ENCODE results near the gene HTR2B.
"Not testable (repeated sequence)": the region's sequence is repeated elsewhere in the genome, so short reads cannot be mapped to it uniquely, and the experiment has no call there.

Gene HTR2B

GRCh38 chr2:231152800-231153557, 28.1 kb upstream of the HTR2B start:
- CTCF ChIA-PET = no interaction called here
- no peak for DNase-seq
- Mint-ChIP-seq H3K4me3 (no peak overlapping the region), H3K36me3 (peaks cover 28% of the 10 kb centered on the region), H3K9me3 (no peaks in the 10 kb centered on the region), H3K27ac (no peak overlapping the region), H3K27me3 (no peaks in the 10 kb centered on the region), H3K4me1 (no peaks in the 10 kb centered on the region)

DNA sequence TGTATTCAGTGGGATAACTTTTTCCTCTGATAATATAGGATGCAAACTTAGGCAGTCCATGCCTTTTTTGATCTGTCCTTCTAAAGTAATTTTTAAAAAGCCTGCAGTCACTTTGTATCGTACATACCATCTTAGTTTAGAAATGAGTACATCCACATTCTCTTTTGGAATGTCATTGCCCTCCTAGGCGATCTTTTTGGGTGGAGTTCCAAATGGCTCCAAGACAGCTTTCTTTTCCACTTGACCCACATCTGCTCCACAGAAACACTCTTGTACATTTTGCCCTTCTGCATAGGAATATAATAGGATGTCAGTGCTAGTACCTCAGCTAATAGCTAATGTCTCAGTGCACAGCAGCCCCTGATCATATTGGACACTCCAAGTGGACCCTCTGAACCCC, 21.8 kb upstream of the HTR2B start:
- Mint-ChIP-seq H3K9me3 (no peaks in the 10 kb centered on the region), H3K4me1 (no peaks in the 10 kb centered on the region), H3K27ac (no peak overlapping the region), H3K36me3 (peaks cover 28% of the 10 kb centered on the region), H3K4me3 (no peak overlapping the region), H3K27me3 (no peaks in the 10 kb centered on the region)
- CTCF ChIA-PET = no interaction called here
- no peak for DNase-seq

- no peak for DNase-seq
- CTCF ChIA-PET = no interaction called here
- peaks cover 26% of the 10 kb centered on the region for H3K36me3 Mint-ChIP-seq
- no peaks in the 10 kb centered on the region for H3K4me1 Mint-ChIP-seq
- H3K27ac Mint-ChIP-seq = no peak overlapping the region
- H3K4me3 Mint-ChIP-seq = no peak overlapping the region
- H3K9me3 Mint-ChIP-seq = no peaks in the 10 kb centered on the region
- H3K27me3 Mint-ChIP-seq = no peaks in the 10 kb centered on the region
These were observed 20.1 kb upstream of the HTR2B start for GRCh38 chr2:231144896-231145295.

GRCh38 chr2:231140808-231141207, 16.0 kb upstream of the HTR2B start:
- H3K4me3 Mint-ChIP-seq, H3K4me1 Mint-ChIP-seq, H3K27ac Mint-ChIP-seq, H3K9me3 Mint-ChIP-seq, H3K27me3 Mint-ChIP-seq, CTCF ChIA-PET, DNase-seq: not testable (repeated sequence)
- peaks cover 10% of the 10 kb centered on the region for H3K36me3 Mint-ChIP-seq

GRCh38 chr2:231139796-231140195, 15.0 kb upstream of the HTR2B start:
- no peak overlapping the region for H3K4me3 Mint-ChIP-seq
- peaks cover 8% of the 10 kb centered on the region for H3K36me3 Mint-ChIP-seq
- no peak overlapping the region for H3K27ac Mint-ChIP-seq
- H3K27me3 Mint-ChIP-seq = no peaks in the 10 kb centered on the region
- CTCF ChIA-PET = no interaction called here
- no peak for DNase-seq
- no peaks in the 10 kb centered on the region for H3K9me3 Mint-ChIP-seq
- H3K4me1 Mint-ChIP-seq = no peaks in the 10 kb centered on the region

DNA sequence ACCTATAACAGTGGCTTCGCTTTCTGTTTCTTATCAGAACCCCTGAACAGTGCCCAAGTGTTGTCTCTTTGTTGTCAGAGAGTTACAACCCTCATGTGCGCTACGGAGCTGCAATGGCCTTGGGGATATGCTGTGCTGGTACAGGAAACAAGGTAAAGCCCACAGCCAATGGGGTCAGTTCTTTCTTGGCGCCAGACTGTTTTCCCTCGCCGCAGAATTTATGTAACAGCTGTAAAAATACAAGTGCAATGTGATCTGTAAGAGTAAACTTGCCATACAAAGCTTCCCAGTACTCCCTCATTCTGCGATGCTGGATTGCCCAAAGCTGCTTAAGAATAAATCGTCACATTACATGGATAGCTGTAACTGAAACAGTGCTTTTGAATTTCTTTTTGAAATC, 13.9 kb upstream of the HTR2B start:
- no peaks in the 10 kb centered on the region for H3K4me1 Mint-ChIP-seq
- H3K4me3 Mint-ChIP-seq = no peak overlapping the region
- H3K36me3 Mint-ChIP-seq = peaks cover 6% of the 10 kb centered on the region
- DNase-seq = no peak
- CTCF ChIA-PET = interaction anchor here (0.6 kb wide), 1 partner anchor 277 kb away, joined by 3 read pairs; no protein-coding TSS in a partner anchor
- no peaks in the 10 kb centered on the region for H3K27me3 Mint-ChIP-seq
- H3K9me3 Mint-ChIP-seq = no peaks in the 10 kb centered on the region
- no peak overlapping the region for H3K27ac Mint-ChIP-seq

- no peak for DNase-seq
- H3K27me3 Mint-ChIP-seq = no peaks in the 10 kb centered on the region
- H3K9me3 Mint-ChIP-seq = no peaks in the 10 kb centered on the region
- peaks cover 5% of the 10 kb centered on the region for H3K36me3 Mint-ChIP-seq
- H3K27ac Mint-ChIP-seq = no peak overlapping the region
- H3K4me3 Mint-ChIP-seq = no peak overlapping the region
- no peaks in the 10 kb centered on the region for H3K4me1 Mint-ChIP-seq
- CTCF ChIA-PET = no interaction called here
These were observed 10.2 kb upstream of the HTR2B start for GRCh38 chr2:231134910-231135655.

DNA sequence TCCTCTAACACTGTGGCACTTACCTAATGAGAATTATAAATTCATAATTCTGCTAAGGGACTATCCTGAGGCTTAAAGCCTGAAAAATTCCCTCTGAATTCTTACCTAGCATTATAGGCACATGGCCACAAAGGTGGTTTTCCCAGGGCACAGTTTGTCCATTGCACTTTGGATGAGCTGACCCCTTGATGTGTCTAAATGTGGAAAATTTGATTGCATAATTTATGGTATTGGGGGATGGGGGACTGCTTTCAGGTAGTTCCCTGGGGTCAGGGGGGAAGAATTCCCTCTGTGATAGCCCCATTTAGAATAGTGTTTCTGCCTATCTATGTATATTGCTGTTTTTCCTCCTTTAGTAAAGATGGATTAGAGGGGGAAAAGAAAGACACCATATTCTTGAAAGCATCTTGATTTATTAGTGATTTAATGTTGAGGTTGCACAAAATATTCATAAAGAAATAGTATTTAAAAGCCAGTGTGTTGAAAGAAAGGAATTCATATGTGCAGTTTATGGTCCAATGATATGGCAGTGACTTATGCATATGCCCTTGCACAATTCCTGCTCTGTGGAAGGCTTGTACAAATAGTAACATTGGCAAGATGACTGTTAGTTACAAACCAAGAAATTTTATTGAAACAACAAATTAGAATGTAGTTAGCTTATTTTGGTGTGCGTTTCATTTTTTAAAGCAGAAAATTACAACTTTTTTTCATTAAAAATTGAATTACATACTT, 8.7 kb upstream of the HTR2B start:
- H3K27ac Mint-ChIP-seq = no peak overlapping the region
- CTCF ChIA-PET = no interaction called here
- H3K36me3 Mint-ChIP-seq = peaks cover 3% of the 10 kb centered on the region
- no peak for DNase-seq
- H3K4me1 Mint-ChIP-seq = no peaks in the 10 kb centered on the region
- H3K27me3 Mint-ChIP-seq = no peaks in the 10 kb centered on the region
- H3K9me3 Mint-ChIP-seq = no peaks in the 10 kb centered on the region
- H3K4me3 Mint-ChIP-seq = no peak overlapping the region

DNA sequence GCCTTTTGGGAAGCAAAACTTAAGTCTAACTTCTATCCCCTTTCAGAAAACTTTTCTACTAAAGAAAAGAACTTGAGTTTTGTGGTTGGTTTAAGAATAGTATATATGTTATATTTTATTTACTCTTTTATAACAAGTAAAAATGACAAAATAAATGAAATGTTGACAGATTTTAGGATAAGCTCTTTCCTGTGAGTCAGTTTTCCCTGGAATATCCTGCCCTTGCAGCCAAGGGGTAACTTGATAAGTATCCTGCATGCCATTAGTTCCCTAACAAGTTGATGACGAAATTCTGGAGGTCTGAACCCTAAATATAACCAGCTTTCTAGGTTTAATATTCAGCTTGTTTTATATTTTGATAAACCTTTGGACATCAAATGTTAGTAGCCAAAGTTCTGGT, 7.3 kb upstream of the HTR2B start:
- no peak overlapping the region for H3K4me3 Mint-ChIP-seq
- no peaks in the 10 kb centered on the region for H3K27me3 Mint-ChIP-seq
- H3K4me1 Mint-ChIP-seq = no peaks in the 10 kb centered on the region
- CTCF ChIA-PET = no interaction called here
- no peaks in the 10 kb centered on the region for H3K9me3 Mint-ChIP-seq
- DNase-seq = no peak
- H3K27ac Mint-ChIP-seq = no peak overlapping the region
- H3K36me3 Mint-ChIP-seq = no peaks in the 10 kb centered on the region

- H3K27me3 Mint-ChIP-seq = no peaks in the 10 kb centered on the region
- DNase-seq = no peak
- H3K4me1 Mint-ChIP-seq = peaks cover under 1% of the 10 kb centered on the region
- H3K36me3 Mint-ChIP-seq = no peaks in the 10 kb centered on the region
- CTCF ChIA-PET = interaction anchor here (0.7 to 1.4 kb wide), 2 partner anchors 10 to 52 kb away, joined by 3 read pairs; no protein-coding TSS in a partner anchor
- no peak overlapping the region for H3K4me3 Mint-ChIP-seq
- H3K9me3 Mint-ChIP-seq = no peaks in the 10 kb centered on the region
- no peak overlapping the region for H3K27ac Mint-ChIP-seq
These were observed 5.7 kb upstream of the HTR2B start for GRCh38 chr2:231130336-231131056.

DNA sequence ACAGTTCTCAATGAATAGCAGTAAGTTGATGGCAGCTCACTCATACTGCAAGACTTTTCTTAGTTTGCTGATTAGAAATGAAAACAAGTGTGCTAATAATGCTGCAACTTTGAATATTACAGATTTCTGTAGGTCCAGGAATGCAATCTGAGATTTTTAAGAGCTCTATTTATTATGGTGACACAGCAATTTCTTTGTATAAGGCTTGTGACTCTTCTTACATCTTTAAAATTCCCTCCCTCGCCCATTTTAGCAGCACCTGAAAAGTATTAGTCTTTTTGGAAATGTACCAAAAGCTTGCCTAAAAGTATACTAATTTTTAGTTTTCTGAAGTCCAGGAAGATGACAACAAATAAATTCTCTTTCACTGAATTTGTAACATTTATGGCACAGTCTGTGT, 4.4 kb upstream of the HTR2B start:
- Mint-ChIP-seq H3K9me3 (no peaks in the 10 kb centered on the region), H3K4me1 (peaks cover 11% of the 10 kb centered on the region), H3K36me3 (no peaks in the 10 kb centered on the region), H3K27me3 (no peaks in the 10 kb centered on the region), H3K27ac (no peak overlapping the region), H3K4me3 (no peak overlapping the region)
- CTCF ChIA-PET = interaction anchor here (0.8 to 1.4 kb wide), 2 partner anchors 9 to 22 kb away, joined by 3 read pairs; no protein-coding TSS in a partner anchor
- DNase-seq = no peak

- Mint-ChIP-seq H3K27me3 (no peaks in the 10 kb centered on the region), H3K4me3 (no peak overlapping the region), H3K36me3 (no peaks in the 10 kb centered on the region), H3K4me1 (peaks cover 15% of the 10 kb centered on the region), H3K9me3 (no peaks in the 10 kb centered on the region), H3K27ac (no peak overlapping the region)
- CTCF ChIA-PET = interaction anchor here (1.0 to 1.2 kb wide), 3 partner anchors 17 to 99 kb away, joined by 3 to 4 read pairs (median 3); no protein-coding TSS in a partner anchor
- DNase-seq = no peak
These were observed 3.7 kb upstream of the HTR2B start for GRCh38 chr2:231128541-231128940.

DNA sequence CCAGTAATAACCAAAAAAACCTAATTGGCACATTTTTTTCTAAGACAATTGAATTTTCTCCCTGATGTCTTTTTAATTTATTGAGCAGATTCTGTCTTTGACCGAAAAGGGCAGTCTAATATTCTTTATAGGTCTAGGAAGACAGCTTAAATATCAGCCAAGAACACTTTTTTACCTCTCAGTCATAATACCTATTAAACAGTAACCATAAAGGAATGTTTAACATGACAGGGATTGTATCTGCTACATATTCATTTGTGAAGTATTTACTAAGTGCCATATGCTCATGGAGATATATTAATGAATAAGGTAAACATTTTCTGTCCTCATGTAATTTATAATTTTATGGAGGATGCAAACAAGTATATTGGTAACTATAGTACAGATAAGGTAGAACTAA, 3.1 kb upstream of the HTR2B start:
- Mint-ChIP-seq H3K4me3 (no peak overlapping the region), H3K27ac (no peak overlapping the region)

DNA sequence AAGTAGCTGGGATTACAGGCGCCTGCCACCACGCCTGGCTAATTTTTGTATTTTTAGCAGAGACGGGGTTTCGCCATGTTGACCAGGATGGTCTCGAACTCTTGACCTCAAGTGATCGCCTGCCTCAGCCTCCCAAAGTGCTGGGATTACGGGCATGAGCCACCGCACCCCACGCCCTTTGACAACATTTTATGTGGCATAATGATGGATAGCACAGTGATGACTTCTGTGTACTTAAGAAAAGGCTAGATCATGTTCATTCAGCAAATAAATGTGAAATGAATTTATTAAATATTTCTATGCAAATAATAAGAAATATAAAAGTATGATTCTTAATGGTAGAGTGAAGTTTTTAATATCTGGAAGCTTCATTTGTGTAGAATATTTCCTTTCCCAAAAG, 2.6 kb upstream of the HTR2B start:
- H3K27me3 Mint-ChIP-seq = no peaks in the 10 kb centered on the region
- CTCF ChIA-PET = interaction anchor here (0.8 to 1.1 kb wide), 3 partner anchors 16 to 235 kb away, joined by 3 read pairs; no protein-coding TSS in a partner anchor
- H3K27ac Mint-ChIP-seq = no peak overlapping the region
- DNase-seq = no peak
- no peaks in the 10 kb centered on the region for H3K36me3 Mint-ChIP-seq
- H3K9me3 Mint-ChIP-seq = no peaks in the 10 kb centered on the region
- H3K4me3 Mint-ChIP-seq = no peak overlapping the region
- peaks cover 20% of the 10 kb centered on the region for H3K4me1 Mint-ChIP-seq

More for the DNA sequence above, 3.1 kb upstream of the HTR2B start:
- Mint-ChIP-seq H3K9me3 (no peaks in the 10 kb centered on the region), H3K4me1 (peaks cover 20% of the 10 kb centered on the region), H3K36me3 (no peaks in the 10 kb centered on the region), H3K27me3 (no peaks in the 10 kb centered on the region)
- DNase-seq = no peak
- CTCF ChIA-PET = interaction anchor here (0.8 to 1.2 kb wide), 4 partner anchors 16 to 236 kb away, joined by 3 to 4 read pairs (median 3); no protein-coding TSS in a partner anchor
